Ovary (tissue), 1 donor: ENCODE results near the gene UNC5C.

ENCODE experiments used
- EP300 ChIP-seq: sonication (generic); formaldehyde crosslinking; IDR thresholded peaks from one replicate; pipeline ENCODE4 v1.6.1; 2017; ENCODE audit warnings: antibody characterized with exemption
- POLR2A ChIP-seq: fragments of 450-650 bp; IDR thresholded peaks from one replicate; pipeline ENCODE4 v1.6.1; 2017; ENCODE audit warnings: antibody characterized with exemption, mild to moderate bottlenecking, moderate library complexity

GRCh38 chr4:95541094-95541493 is 7.7 kb downstream of the UNC5C start:
- TF ChIP-seq EP300 (no peak), POLR2A (no peak)
